SK-N-SH (cell line): ENCODE measurements around the gene FAM118A. TPM values are rescaled to one million over a fixed set of nuclear protein-coding genes. Genes with fewer than 3 reads are reported as not detected.

Experiments
- CTCF ChIA-PET: fragments of 300-600, 350-600 bp; formaldehyde crosslinking; extraction: SDS; loops from one replicate; lab custom pipeline; 2021; lab: Yijun Ruan, JAX
- POLR2A ChIA-PET: fragments of 350-600 bp; sonication (Branson Sonifier 250); formaldehyde crosslinking; extraction: SDS; loops from one replicate; lab custom pipeline; 2020; ENCODE audit warnings: antibody characterized with exemption, inconsistent platforms; lab: Yijun Ruan, JAX
- DNase-seq: peaks from one replicate; pipeline ENCODE4 v3.0.0; 2012
- H2AFZ ChIP-seq: fragments of 200-600 bp; sonication (generic); 2 replicates; pipeline ENCODE4 v1.8.1; 2016; ENCODE audit warnings: antibody characterized with exemption, mild to moderate bottlenecking, low read depth
- H3F3A ChIP-seq: fragments of 200-600 bp; sonication (generic); replicated peaks from 2 replicates; pipeline ENCODE3; 2016; ENCODE audit warnings: antibody characterized with exemption, mild to moderate bottlenecking; ENCODE audit not compliant: insufficient read depth
- H3K27ac ChIP-seq, 2 experiments: fragments of 200-500 bp in 1 of 2; fragments of 200-600 bp in 1 of 2; sonication (Bioruptor generic) in 1 of 2; sonication (generic), shearing (Covaris generic) in 1 of 2; 2 replicates each; pipeline versions ENCODE4 v1.5.1 to v1.6.1; 2014 to 2016; ENCODE audit warnings: low read depth in 2 of 2, inconsistent platforms in 1 of 2, low read length in 1 of 2, mild to moderate bottlenecking in 1 of 2, mixed read lengths in 1 of 2
- H3K27me3 ChIP-seq: fragments of 200-600 bp; sonication (generic), shearing (Covaris generic); 2 replicates; pipeline ENCODE4 v1.6.1; 2016; ENCODE audit warnings: mixed run types; ENCODE audit not compliant: insufficient read depth
- H3K36me3 ChIP-seq, 2 experiments: fragments of 200-500 bp in 1 of 2; fragments of 200-600 bp in 1 of 2; sonication (Bioruptor generic) in 1 of 2; sonication (generic) in 1 of 2; replicated peaks in 1 of 2; 2 replicates each; pipeline versions ENCODE3 to v1.5.1; 2014 to 2016; ENCODE audit warnings: low read length in 1 of 2, mild to moderate bottlenecking in 1 of 2; ENCODE audit not compliant: insufficient read depth in 2 of 2, control insufficient read depth in 1 of 2
- H3K4me1 ChIP-seq, 2 experiments: fragments of 200-500 bp in 1 of 2; fragments of 200-600 bp in 1 of 2; sonication (Bioruptor generic) in 1 of 2; sonication (generic), shearing (Covaris generic) in 1 of 2; 2 replicates each; pipeline versions ENCODE4 v1.5.1 to v1.6.1; 2014 to 2016; ENCODE audit warnings: low read depth in 1 of 2, low read length in 1 of 2, mixed run types in 1 of 2; ENCODE audit not compliant: insufficient read depth in 2 of 2, control insufficient read depth in 1 of 2
- H3K4me2 ChIP-seq: fragments of 200-600 bp; sonication (generic), shearing (Covaris generic); 2 replicates; pipeline ENCODE4 v1.6.1; 2017; ENCODE audit warnings: mixed run types
- H3K4me3 ChIP-seq, 2 experiments: fragments of 200-500 bp in 1 of 2; fragments of 200-600 bp in 1 of 2; sonication (Bioruptor generic) in 1 of 2; sonication (generic), shearing (Covaris generic) in 1 of 2; 2 replicates each; pipeline versions ENCODE4 v1.5.1 to v1.8.1; 2014 to 2016; ENCODE audit warnings: low read depth in 2 of 2, inconsistent platforms in 1 of 2, low read length in 1 of 2, mild to moderate bottlenecking in 1 of 2, mixed read lengths in 1 of 2, moderate library complexity in 1 of 2
- H3K79me2 ChIP-seq: fragments of 200-600 bp; sonication (generic); 2 replicates; pipeline ENCODE4 v1.8.1; 2017; ENCODE audit warnings: mild to moderate bottlenecking; ENCODE audit not compliant: insufficient read depth
- H3K9ac ChIP-seq: fragments of 200-600 bp; sonication (generic); 2 replicates; pipeline ENCODE4 v1.6.1; 2017; ENCODE audit warnings: mixed run types
- H3K9me2 ChIP-seq: fragments of 200-600 bp; sonication (generic); 2 replicates; pipeline ENCODE4 v1.6.1; 2017; ENCODE audit warnings: mixed run types
- H3K9me3 ChIP-seq: fragments of 200-600 bp; sonication (generic); 2 replicates; pipeline ENCODE4 v1.6.1; 2017; ENCODE audit warnings: mixed run types, mild to moderate bottlenecking, moderate library complexity
- H4K20me1 ChIP-seq: fragments of 200-600 bp; sonication (generic); 2 replicates; pipeline ENCODE4 v1.6.1; 2017; ENCODE audit warnings: mild to moderate bottlenecking, mixed run types; ENCODE audit not compliant: insufficient read depth
- ELF1 ChIP-seq: IDR thresholded peaks from 2 replicates; pipeline ENCODE4 v1.4.0; 2012
- EP300 ChIP-seq, 2 experiments: IDR thresholded peaks; 2 replicates each; pipeline versions ENCODE4 v1.4.0 to v1.6.1; 2012; ENCODE audit warnings: borderline replicate concordance in 1 of 2, low read depth in 1 of 2, low read length in 1 of 2
- FOXJ3 ChIP-seq: sonication (generic); formaldehyde crosslinking; IDR thresholded peaks from 2 replicates; pipeline ENCODE4 v1.5.1; 2020; ENCODE audit warnings: mild to moderate bottlenecking, missing genetic modification reagents
- FOXM1 ChIP-seq: IDR thresholded peaks from 2 replicates; pipeline ENCODE4 v1.4.0; 2012; ENCODE audit warnings: low read depth, mild to moderate bottlenecking
- MXI1 ChIP-seq: IDR thresholded peaks from 2 replicates; pipeline ENCODE4 v1.6.1; 2012; ENCODE audit warnings: mild to moderate bottlenecking, low read depth, low read length, improper control_type of control experiment
- RAD21 ChIP-seq: IDR thresholded peaks from 2 replicates; pipeline ENCODE4 v1.6.1; 2012; ENCODE audit warnings: mild to moderate bottlenecking, low read length
- RXRA ChIP-seq: IDR thresholded peaks from 2 replicates; pipeline ENCODE4 v1.4.0; 2012; ENCODE audit warnings: low read depth, mild to moderate bottlenecking, borderline replicate concordance
- SMC3 ChIP-seq: IDR thresholded peaks from 2 replicates; pipeline ENCODE4 v1.6.1; 2012; ENCODE audit warnings: low read depth, low read length, improper control_type of control experiment
- TAF1 ChIP-seq: IDR thresholded peaks from 2 replicates; pipeline ENCODE4 v1.6.1; 2012; ENCODE audit warnings: low read depth, mild to moderate bottlenecking, low read length, moderate library complexity, borderline replicate concordance
- ZBTB33 ChIP-seq: IDR thresholded peaks from 2 replicates; pipeline ENCODE4 v1.4.0; 2012; ENCODE audit warnings: low read depth, borderline replicate concordance
- WGBS: methylation state at CpG from one replicate; pipeline ENCODE4 v1.1.6; 2017; ENCODE audit warnings: low lambda C conversion rate; 5-methylcytosine and 5-hydroxymethylcytosine counted together
- polyA plus RNA-seq, 3 experiments: library from polyadenylated mRNA; depleted of rRNA; stranded (reverse); fragments of >200 nt; gene quantifications; 2 replicates each; pipeline ENCODE4 v1.2.3, GENCODE V29; 2012
- TF ChIP-seq, protein P1 (sequence below): fragments of 150-350 bp; IDR thresholded peaks from 2 replicates; pipeline ENCODE4 v1.6.1; 2016; ENCODE audit warnings: mild to moderate bottlenecking, low read depth, low read length

FAM118A gene
- polyA plus RNA-seq, 1 of the 3 experiments (the other 2 are of a cell fraction), result 11.3 TPM

DNA sequence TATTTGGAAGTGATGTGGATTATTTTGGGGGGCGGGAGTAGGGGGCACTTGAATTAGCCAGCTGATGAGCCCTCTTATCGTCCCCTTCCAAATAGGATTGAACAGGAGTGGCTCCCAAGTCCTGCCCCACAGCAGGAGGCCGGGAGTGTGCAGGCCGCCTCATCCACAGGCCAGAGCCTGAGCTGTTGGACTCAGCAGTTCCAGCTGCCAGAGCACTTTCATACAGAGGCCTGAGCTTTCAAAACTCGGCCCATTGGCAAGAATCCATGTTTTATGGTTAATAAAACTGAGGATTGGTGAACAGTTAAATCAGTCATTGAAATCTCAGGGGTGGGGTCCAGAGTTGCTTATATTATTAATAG lies 9.6 kb downstream of the FAM118A start:
- Histone ChIP-seq H3K36me3 (peaks cover 6 to 17% of the 10 kb centered on the region in 2 experiments), H3K4me3 (no peak overlapping the region), H3F3A (peaks cover 6% of the 10 kb centered on the region), H3K4me1 (peaks cover 16 to 50% of the 10 kb centered on the region in 2 experiments), H3K9ac (no peak overlapping the region), H3K9me2 (no peaks in the 10 kb centered on the region), H3K27ac (peak overlapping the region; percentile 70 to 84; a peak in 3 of 4 replicates), H3K79me2 (peaks cover 50% of the 10 kb centered on the region), H3K27me3 (no peaks in the 10 kb centered on the region), H3K9me3 (no peaks in the 10 kb centered on the region), H2AFZ (no peak overlapping the region)
- CTCF ChIA-PET, result no interaction called here
- 68% methylated on average over 5 of the region's 5 CpGs for WGBS
- DNase-seq, result peak; percentile 60
- POLR2A ChIA-PET, result no interaction called here
- no peak for TF ChIP-seq ZBTB33
- no peak for TF ChIP-seq FOXM1
- TF ChIP-seq TAF1, result no peak
- peak; percentile 7; the same call in 1 of the 2 replicates for TF ChIP-seq RAD21
- TF ChIP-seq, all 33 proteins: peak for 1
- H4K20me1 ChIP-seq, result no peaks in the 10 kb centered on the region
- no peak overlapping the region for H3K4me2 ChIP-seq

DNA sequence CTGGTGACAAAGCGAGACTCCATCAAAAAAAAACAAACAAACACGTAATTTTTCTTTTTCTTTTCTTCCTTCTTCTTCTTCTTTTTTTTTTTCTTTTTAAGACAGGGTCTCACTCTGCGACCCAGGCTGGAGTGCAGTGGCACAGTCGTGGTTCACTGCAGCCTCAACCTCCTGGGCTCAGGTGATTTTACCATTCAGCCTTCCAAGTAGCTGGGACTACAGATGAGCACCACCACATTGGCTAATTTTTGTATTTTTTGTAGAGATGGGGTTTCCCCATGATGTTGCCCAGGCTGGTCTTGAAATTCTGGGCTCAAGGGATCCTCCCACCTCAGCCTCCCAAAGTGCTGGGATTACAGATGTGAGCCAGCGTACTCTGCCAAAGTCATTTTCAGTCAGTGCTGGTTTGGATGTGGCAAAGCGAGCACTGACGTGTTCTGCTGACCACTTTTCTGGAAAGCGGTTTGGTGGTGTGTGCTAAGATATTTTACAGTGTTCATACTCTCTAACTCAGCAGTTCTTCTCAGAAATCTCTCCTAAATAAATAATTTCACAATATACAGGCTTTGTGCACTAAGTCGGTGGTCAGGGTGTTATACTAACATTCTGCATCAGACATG lies 10.7 kb downstream of the FAM118A start:
- POLR2A ChIA-PET, result no interaction called here
- DNase-seq, result no peak
- peaks cover 16 to 41% of the 10 kb centered on the region in 2 experiments for H3K4me1 ChIP-seq

More for the DNA sequence above, 10.7 kb downstream of the FAM118A start:
- no peaks in the 10 kb centered on the region for H3K27me3 ChIP-seq
- no peak overlapping the region for H2AFZ ChIP-seq
- peak overlapping the region in 1 of 2 experiments; percentile 84; a peak in 1 of 4 replicates for H3K27ac ChIP-seq
- CTCF ChIA-PET, result interaction anchor here (0.6 kb wide), 1 partner anchor 15 kb away, joined by 4 read pairs; no protein-coding TSS in a partner anchor
- H3K9me3 ChIP-seq, result no peaks in the 10 kb centered on the region
- H3K4me2 ChIP-seq, result no peak overlapping the region
- peaks cover 40% of the 10 kb centered on the region for H3K79me2 ChIP-seq
- no peak overlapping the region for H3K9ac ChIP-seq
- TF ChIP-seq, protein P1, sequence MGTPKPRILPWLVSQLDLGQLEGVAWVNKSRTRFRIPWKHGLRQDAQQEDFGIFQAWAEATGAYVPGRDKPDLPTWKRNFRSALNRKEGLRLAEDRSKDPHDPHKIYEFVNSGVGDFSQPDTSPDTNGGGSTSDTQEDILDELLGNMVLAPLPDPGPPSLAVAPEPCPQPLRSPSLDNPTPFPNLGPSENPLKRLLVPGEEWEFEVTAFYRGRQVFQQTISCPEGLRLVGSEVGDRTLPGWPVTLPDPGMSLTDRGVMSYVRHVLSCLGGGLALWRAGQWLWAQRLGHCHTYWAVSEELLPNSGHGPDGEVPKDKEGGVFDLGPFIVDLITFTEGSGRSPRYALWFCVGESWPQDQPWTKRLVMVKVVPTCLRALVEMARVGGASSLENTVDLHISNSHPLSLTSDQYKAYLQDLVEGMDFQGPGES, result no peak
- TF ChIP-seq FOXJ3, result no peak
- no peak for TF ChIP-seq RXRA
- TF ChIP-seq EP300 (IDR thresholded peaks at IDR 0.05; ENCODE audit: borderline replicate concordance in 1 of 2, low read depth in 1 of 2, low read length in 1 of 2), result no peak
- TF ChIP-seq TAF1, result no peak
- TF ChIP-seq MXI1, result no peak
- no peak for TF ChIP-seq ZBTB33
- no peak for TF ChIP-seq SMC3
- no peak for TF ChIP-seq ELF1
- peaks cover 6% of the 10 kb centered on the region for H3F3A ChIP-seq
- peaks cover 6 to 17% of the 10 kb centered on the region in 2 experiments for H3K36me3 ChIP-seq
- H3K4me3 ChIP-seq, result no peak overlapping the region
- no peaks in the 10 kb centered on the region for H4K20me1 ChIP-seq
- 93% methylated on average over 8 of the region's 9 CpGs for WGBS
- no peaks in the 10 kb centered on the region for H3K9me2 ChIP-seq
